HEK293 (cell line): ENCODE data around the gene BIRC3.

Experiments used
- CTCF ChIA-PET: fragments of 350-600 bp; formaldehyde crosslinking; extraction: SDS; loops from one replicate; lab custom pipeline; 2021; ENCODE audit warnings: antibody characterized with exemption; lab: Yijun Ruan, JAX
- POLR2A ChIA-PET: fragments of 300-600 bp; formaldehyde crosslinking; extraction: SDS; loops from one replicate; lab custom pipeline; 2020; ENCODE audit warnings: antibody characterized with exemption, inconsistent platforms; lab: Yijun Ruan, JAX
- H3K27ac ChIP-seq: fragments of 200-500 bp; sonication (Bioruptor generic); 2 replicates; pipeline ENCODE4 v1.5.1; 2014; ENCODE audit warnings: low read depth, low read length, control low read depth, inconsistent platforms; ENCODE audit errors: extremely low read depth
- H3K36me3 ChIP-seq, 2 experiments: fragments of 200-500 bp in 1 of 2; sonication (Bioruptor generic) in 1 of 2; 1 replicate in 1 of 2; 2 replicates in 1 of 2; pipeline ENCODE4 v1.5.1; 2014 to 2017; ENCODE audit warnings: inconsistent platforms in 2 of 2, low read length in 2 of 2; ENCODE audit not compliant: control insufficient read depth in 2 of 2, insufficient read depth in 1 of 2
- H3K4me1 ChIP-seq: fragments of 200-500 bp; sonication (Bioruptor generic); 2 replicates; pipeline ENCODE4 v1.5.1; 2014; ENCODE audit warnings: mild to moderate bottlenecking, low read length, inconsistent platforms; ENCODE audit not compliant: control insufficient read depth, insufficient read depth
- H3K4me3 ChIP-seq: 2 replicates; pipeline ENCODE4 v1.5.1; 2011; ENCODE audit warnings: low read depth, mild to moderate bottlenecking, control low read depth, low read length, moderate library complexity
- H3K9me3 ChIP-seq: fragments of 200-500 bp; sonication (Bioruptor generic); 2 replicates; pipeline ENCODE4 v1.5.1; 2014; ENCODE audit warnings: low read depth, low read length, inconsistent platforms; ENCODE audit not compliant: control insufficient read depth, insufficient read depth
- EGR2 ChIP-seq: fragments of 450-650 bp; formaldehyde crosslinking; IDR thresholded peaks from 2 replicates; pipeline ENCODE4 v1.5.1; 2016; ENCODE audit warnings: low read depth, missing biosample characterization, missing genetic modification characterization
- GLIS1 ChIP-seq: fragments of 450-650 bp; formaldehyde crosslinking; IDR thresholded peaks from 2 replicates; pipeline ENCODE4 v1.5.1; 2016; ENCODE audit warnings: missing biosample characterization, missing genetic modification characterization
- OSR2 ChIP-seq: fragments of 450-650 bp; formaldehyde crosslinking; IDR thresholded peaks from 2 replicates; pipeline ENCODE4 v1.5.1; 2016; ENCODE audit warnings: missing biosample characterization, missing genetic modification characterization
- ZBTB7A ChIP-seq: fragments of 450-650 bp; formaldehyde crosslinking; IDR thresholded peaks from 2 replicates; pipeline ENCODE4 v1.5.1; 2016; ENCODE audit warnings: low read depth, missing biosample characterization, missing genetic modification characterization
- ZBTB8A ChIP-seq: fragments of 450-650 bp; formaldehyde crosslinking; IDR thresholded peaks from 2 replicates; pipeline ENCODE4 v1.5.1; 2016; ENCODE audit warnings: missing biosample characterization, missing genetic modification characterization
- ZNF121 ChIP-seq: fragments of 450-650 bp; formaldehyde crosslinking; IDR thresholded peaks from 2 replicates; pipeline ENCODE4 v1.5.1; 2016; ENCODE audit warnings: missing biosample characterization, missing genetic modification characterization
- ZNF133 ChIP-seq: fragments of 450-650 bp; formaldehyde crosslinking; IDR thresholded peaks from 2 replicates; pipeline ENCODE4 v1.5.1; 2016; ENCODE audit warnings: missing biosample characterization, missing genetic modification characterization
- ZNF211 ChIP-seq: fragments of 450-650 bp; formaldehyde crosslinking; IDR thresholded peaks from 2 replicates; pipeline ENCODE4 v1.5.1; 2016; ENCODE audit warnings: low read depth, missing biosample characterization, missing genetic modification characterization
- ZNF248 ChIP-seq: fragments of 450-650 bp; formaldehyde crosslinking; IDR thresholded peaks from 2 replicates; pipeline ENCODE4 v1.5.1; 2017; ENCODE audit warnings: missing biosample characterization, missing genetic modification characterization
- ZNF274 ChIP-seq, 2 experiments: fragments of 200-500 bp in 1 of 2; fragments of 450-650 bp in 1 of 2; sonication (Bioruptor generic) in 1 of 2; formaldehyde crosslinking in 1 of 2; IDR thresholded peaks; 2 replicates each; pipeline versions ENCODE4 v1.5.1 to v1.6.1; 2014 to 2016; ENCODE audit warnings: borderline replicate concordance in 1 of 2, inconsistent platforms in 1 of 2, low read length in 1 of 2, missing biosample characterization in 1 of 2, missing genetic modification characterization in 1 of 2
- ZNF302 ChIP-seq: fragments of 450-650 bp; formaldehyde crosslinking; IDR thresholded peaks from 2 replicates; pipeline ENCODE4 v1.5.1; 2016; ENCODE audit warnings: missing biosample characterization, missing genetic modification characterization, low read depth
- ZNF324 ChIP-seq: fragments of 450-650 bp; formaldehyde crosslinking; IDR thresholded peaks from 2 replicates; pipeline ENCODE4 v1.5.1; 2016; ENCODE audit warnings: missing biosample characterization, missing genetic modification characterization
- ZNF350 ChIP-seq: fragments of 450-650 bp; formaldehyde crosslinking; IDR thresholded peaks from 2 replicates; pipeline ENCODE4 v1.5.0; 2017; ENCODE audit warnings: missing biosample characterization, mild to moderate bottlenecking, missing genetic modification characterization
- ZNF366 ChIP-seq: fragments of 450-650 bp; formaldehyde crosslinking; conservative IDR thresholded peaks from 2 replicates; pipeline ENCODE4 v1.5.1; 2016; ENCODE audit warnings: missing biosample characterization, missing genetic modification characterization
- ZNF391 ChIP-seq: fragments of 450-650 bp; formaldehyde crosslinking; IDR thresholded peaks from 2 replicates; pipeline ENCODE4 v1.5.1; 2016; ENCODE audit warnings: low read depth, missing biosample characterization, missing genetic modification characterization, borderline replicate concordance
- ZNF423 ChIP-seq: fragments of 450-650 bp; formaldehyde crosslinking; IDR thresholded peaks from 2 replicates; pipeline ENCODE4 v1.5.1; 2016; ENCODE audit warnings: missing biosample characterization, missing genetic modification characterization
- ZNF433 ChIP-seq: fragments of 450-650 bp; formaldehyde crosslinking; IDR thresholded peaks from 2 replicates; pipeline ENCODE4 v1.5.1; 2016; ENCODE audit warnings: missing biosample characterization, missing genetic modification characterization, low read depth
- ZNF48 ChIP-seq: fragments of 450-650 bp; formaldehyde crosslinking; IDR thresholded peaks from 2 replicates; pipeline ENCODE4 v1.5.1; 2016; ENCODE audit warnings: missing biosample characterization, missing genetic modification characterization
- ZNF664 ChIP-seq: fragments of 450-650 bp; formaldehyde crosslinking; IDR thresholded peaks from 2 replicates; pipeline ENCODE4 v1.5.1; 2016; ENCODE audit warnings: missing biosample characterization, missing genetic modification characterization
- ZNF677 ChIP-seq: fragments of 450-650 bp; IDR thresholded peaks from 2 replicates; pipeline ENCODE4 v1.5.0; 2018; ENCODE audit warnings: missing biosample characterization, mild to moderate bottlenecking, missing genetic modification characterization, moderate library complexity
- ZNF701 ChIP-seq: fragments of 450-650 bp; formaldehyde crosslinking; IDR thresholded peaks from 2 replicates; pipeline ENCODE4 v1.5.1; 2016; ENCODE audit warnings: missing biosample characterization, missing genetic modification characterization
- ZNF837 ChIP-seq: fragments of 450-650 bp; formaldehyde crosslinking; IDR thresholded peaks from 2 replicates; pipeline ENCODE4 v1.5.1; 2016; ENCODE audit warnings: missing biosample characterization, missing genetic modification characterization
- ZSCAN16 ChIP-seq: fragments of 450-650 bp; formaldehyde crosslinking; IDR thresholded peaks from 2 replicates; pipeline ENCODE4 v1.5.1; 2016; ENCODE audit warnings: missing biosample characterization, missing genetic modification characterization
- TF ChIP-seq, protein P1 (sequence below): fragments of 450-650 bp; formaldehyde crosslinking; IDR thresholded peaks from 2 replicates; pipeline ENCODE4 v1.5.1; 2017; ENCODE audit warnings: missing biosample characterization, missing genetic modification characterization
- TF ChIP-seq, protein P2 (sequence below): fragments of 450-650 bp; formaldehyde crosslinking; IDR thresholded peaks from 2 replicates; pipeline ENCODE4 v1.5.1; 2017; ENCODE audit warnings: missing biosample characterization, missing genetic modification characterization

BIRC3 gene

DNA sequence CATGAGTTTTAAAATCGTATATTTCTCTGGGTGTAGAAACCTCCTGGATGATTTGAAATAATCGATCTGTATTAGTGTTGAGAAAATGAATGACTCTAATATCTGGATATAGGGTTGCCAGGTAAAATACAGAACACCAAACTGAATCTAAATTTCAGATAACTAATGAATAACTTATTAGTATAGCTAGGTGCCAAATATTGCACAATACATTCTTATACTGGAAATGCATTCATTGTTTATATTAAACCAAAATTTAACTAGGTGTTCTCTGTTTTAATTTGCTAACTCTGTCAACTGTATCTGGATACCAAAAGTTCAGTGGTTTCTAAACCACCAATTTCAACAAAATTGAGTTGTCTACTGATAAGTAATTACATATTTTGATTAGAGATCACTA is 2.5 kb upstream of the BIRC3 start:
- TF ChIP-seq, protein P1, sequence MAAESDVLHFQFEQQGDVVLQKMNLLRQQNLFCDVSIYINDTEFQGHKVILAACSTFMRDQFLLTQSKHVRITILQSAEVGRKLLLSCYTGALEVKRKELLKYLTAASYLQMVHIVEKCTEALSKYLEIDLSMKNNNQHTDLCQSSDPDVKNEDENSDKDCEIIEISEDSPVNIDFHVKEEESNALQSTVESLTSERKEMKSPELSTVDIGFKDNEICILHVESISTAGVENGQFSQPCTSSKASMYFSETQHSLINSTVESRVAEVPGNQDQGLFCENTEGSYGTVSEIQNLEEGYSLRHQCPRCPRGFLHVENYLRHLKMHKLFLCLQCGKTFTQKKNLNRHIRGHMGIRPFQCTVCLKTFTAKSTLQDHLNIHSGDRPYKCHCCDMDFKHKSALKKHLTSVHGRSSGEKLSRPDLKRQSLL = no peak
- TF ChIP-seq ZNF423 (tag by site-specific recombination) (no peak), ZNF248 (tag by site-specific recombination) (no peak), ZNF664 (no peak), ZNF133 (no peak), ZNF391 (tag by site-specific recombination) (no peak), EGR2 (no peak), ZNF701 (tag by site-specific recombination) (no peak), ZNF274 (IDR thresholded peaks at IDR 0.05; ENCODE audit: low read length) (no peak), ZNF274 (tag by site-specific recombination; IDR thresholded peaks at IDR 0.05; ENCODE audit: borderline replicate concordance) (no peak), ZBTB7A (tag by site-specific recombination) (no peak), ZNF324 (no peak), ZSCAN16 (no peak)
- TF ChIP-seq, protein P2, sequence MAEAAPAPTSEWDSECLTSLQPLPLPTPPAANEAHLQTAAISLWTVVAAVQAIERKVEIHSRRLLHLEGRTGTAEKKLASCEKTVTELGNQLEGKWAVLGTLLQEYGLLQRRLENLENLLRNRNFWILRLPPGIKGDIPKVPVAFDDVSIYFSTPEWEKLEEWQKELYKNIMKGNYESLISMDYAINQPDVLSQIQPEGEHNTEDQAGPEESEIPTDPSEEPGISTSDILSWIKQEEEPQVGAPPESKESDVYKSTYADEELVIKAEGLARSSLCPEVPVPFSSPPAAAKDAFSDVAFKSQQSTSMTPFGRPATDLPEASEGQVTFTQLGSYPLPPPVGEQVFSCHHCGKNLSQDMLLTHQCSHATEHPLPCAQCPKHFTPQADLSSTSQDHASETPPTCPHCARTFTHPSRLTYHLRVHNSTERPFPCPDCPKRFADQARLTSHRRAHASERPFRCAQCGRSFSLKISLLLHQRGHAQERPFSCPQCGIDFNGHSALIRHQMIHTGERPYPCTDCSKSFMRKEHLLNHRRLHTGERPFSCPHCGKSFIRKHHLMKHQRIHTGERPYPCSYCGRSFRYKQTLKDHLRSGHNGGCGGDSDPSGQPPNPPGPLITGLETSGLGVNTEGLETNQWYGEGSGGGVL (tag by site-specific recombination) = no peak
- TF ChIP-seq, all 188 proteins: peak for 0
- Histone ChIP-seq H3K9me3 (no peaks in the 10 kb centered on the region), H3K4me3 (no peak overlapping the region), H3K4me1 (no peaks in the 10 kb centered on the region), H3K27ac (no peak overlapping the region), H3K36me3 (no peaks in the 10 kb centered on the region)
- POLR2A ChIA-PET = no interaction called here
- CTCF ChIA-PET = interaction anchor here (0.8 to 2.5 kb wide), 4 partner anchors 9 to 419 kb away, joined by 3 to 12 read pairs (median 4); no protein-coding TSS in a partner anchor

DNA sequence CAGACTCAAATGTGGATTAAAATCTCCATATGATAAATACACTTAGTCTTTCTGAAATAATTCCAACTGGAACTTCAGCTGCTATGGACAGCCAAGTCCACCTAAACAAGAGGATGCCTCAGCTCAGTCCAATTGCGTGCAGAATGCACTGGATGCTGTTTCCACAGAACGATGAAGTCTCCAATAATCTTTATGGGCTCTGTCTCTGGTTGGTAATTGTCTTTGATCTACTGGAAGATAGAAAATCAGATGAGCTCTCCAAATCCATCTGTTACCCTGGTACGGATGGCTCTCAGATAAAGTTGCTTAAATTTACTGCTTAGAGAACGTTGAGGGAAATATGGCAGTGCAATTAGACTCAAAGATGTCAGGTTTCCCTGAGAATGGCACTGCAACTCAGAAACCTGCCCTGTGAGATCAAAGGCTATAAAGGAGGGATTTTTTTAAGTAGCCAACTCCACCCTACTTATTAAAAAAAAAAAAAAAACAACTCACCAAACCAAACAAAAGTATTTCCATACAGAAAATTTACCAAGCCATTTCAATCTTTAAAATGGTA is 859 bp upstream of the BIRC3 start:
- H3K4me3 ChIP-seq = no peak overlapping the region
- no peaks in the 10 kb centered on the region for H3K9me3 ChIP-seq
- H3K4me1 ChIP-seq = no peaks in the 10 kb centered on the region
- ChIA-PET CTCF (interaction anchor here (1.1 to 1.5 kb wide), 4 partner anchors 10 to 29 kb away, joined by 3 to 6 read pairs (median 3); no protein-coding TSS in a partner anchor), POLR2A (no interaction called here)
- no peak for TF ChIP-seq ZNF121 (tag by site-specific recombination)
- TF ChIP-seq ZNF302 (tag by site-specific recombination) = no peak
- no peak for TF ChIP-seq ZNF350
- TF ChIP-seq GLIS1 (tag by site-specific recombination) = no peak
- TF ChIP-seq ZNF433 = no peak
- no peak for TF ChIP-seq ZNF48 (tag by site-specific recombination)
- TF ChIP-seq ZNF211 = no peak
- TF ChIP-seq ZNF366 (tag by site-specific recombination) = no peak
- no peak for TF ChIP-seq ZNF837 (tag by site-specific recombination)
- H3K27ac ChIP-seq = no peak overlapping the region
- H3K36me3 ChIP-seq = no peaks in the 10 kb centered on the region

DNA sequence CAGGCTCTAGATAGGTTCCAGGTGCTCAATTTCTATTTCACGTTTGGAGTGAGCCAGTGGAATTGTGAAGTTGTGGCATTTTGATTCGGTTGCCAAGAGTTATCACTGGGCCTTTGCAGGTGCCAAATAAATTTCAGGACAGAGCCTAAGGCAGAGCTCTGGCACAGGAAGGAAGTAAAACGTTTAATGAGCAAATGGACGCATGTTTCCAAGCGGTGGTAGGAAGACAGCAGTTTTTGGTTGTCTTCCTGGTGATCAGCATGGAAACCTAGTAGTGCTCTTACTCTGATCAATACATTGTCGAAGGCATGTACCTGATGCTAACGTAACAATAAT is 452 bp downstream of the BIRC3 start:
- ChIA-PET CTCF (interaction anchor here (0.6 to 1.6 kb wide), 2 partner anchors 24 to 448 kb away, joined by 4 to 11 read pairs; no protein-coding TSS in a partner anchor), POLR2A (no interaction called here)
- Histone ChIP-seq H3K36me3 (no peaks in the 10 kb centered on the region), H3K4me3 (peak overlapping the region; percentile 48), H3K4me1 (no peaks in the 10 kb centered on the region), H3K27ac (no peak overlapping the region), H3K9me3 (no peaks in the 10 kb centered on the region)
- no peak for TF ChIP-seq ZNF677 (tag by site-specific recombination)
- peak; percentile 24; the same call in 1 of the 2 replicates for TF ChIP-seq ZBTB8A (tag by site-specific recombination)
- TF ChIP-seq OSR2 (tag by site-specific recombination) = no peak
